Amniotic stem cell (primary cell): ENCODE measurements around the gene ACAA1.
"Not testable (repeated sequence)": the region's sequence is repeated elsewhere in the genome, so short reads cannot be mapped to it uniquely, and the experiment has no call there.

Source experiments
- DNase-seq: peaks from one replicate; lab custom pipeline; 2025; lab: John Stamatoyannopoulos, UW

Gene ACAA1

GRCh38 chr3:38134517-38135143, 2.3 kb downstream of the ACAA1 start:
- DNase-seq = not testable (repeated sequence)

- no peak for DNase-seq
Observed at GRCh38 chr3:38133557-38134405, 3.1 kb downstream of the ACAA1 start.

GRCh38 chr3:38133209-38133556, 3.7 kb downstream of the ACAA1 start:
- no peak for DNase-seq

GRCh38 chr3:38131621-38132369, 5.1 kb downstream of the ACAA1 start:
- DNase-seq = no peak

- DNase-seq = no peak
Observed at GRCh38 chr3:38130631-38131065, 6.3 kb downstream of the ACAA1 start.

GRCh38 chr3:38129058-38129457, 7.9 kb downstream of the ACAA1 start:
- no peak for DNase-seq

GRCh38 chr3:38128303-38128655, 8.6 kb downstream of the ACAA1 start:
- DNase-seq = no peak

GRCh38 chr3:38127611-38128302, 9.2 kb downstream of the ACAA1 start:
- no peak for DNase-seq

- DNase-seq = no peak
Observed at GRCh38 chr3:38126121-38126892, 10.6 kb downstream of the ACAA1 start.

- no peak for DNase-seq
Observed at GRCh38 chr3:38125305-38126120, 11.4 kb downstream of the ACAA1 start.

- no peak for DNase-seq
Observed at GRCh38 chr3:38124324-38125122, 12.4 kb downstream of the ACAA1 start.

GRCh38 chr3:38122712-38123290, 14.1 kb downstream of the ACAA1 start:
- no peak for DNase-seq

GRCh38 chr3:38121832-38122461, 15.0 kb downstream of the ACAA1 start:
- no peak for DNase-seq

GRCh38 chr3:38121451-38121831, 15.5 kb downstream of the ACAA1 start:
- no peak for DNase-seq

GRCh38 chr3:38120693-38121450, 16.1 kb downstream of the ACAA1 start:
- DNase-seq = no peak

- no peak for DNase-seq
Observed at GRCh38 chr3:38119821-38120692, 16.9 kb downstream of the ACAA1 start.

- no peak for DNase-seq
Observed at GRCh38 chr3:38119248-38119544, 17.7 kb downstream of the ACAA1 start.
